Vagina (tissue), 2 donors: Measurements from ENCODE around the gene CUBN. TPM values are rescaled to one million over a fixed set of nuclear protein-coding genes. Genes with fewer than 3 reads are reported as not detected.
A peak's percentile ranks its signal among the peaks of the same experiment; 100 is the strongest.

Experiments used
- DNase-seq, 2 donors: peaks; one replicate each; pipeline ENCODE4 v3.0.0-alpha.2; 2017; ENCODE audit errors: extremely low spot score in 2 of 2
- H3K27ac ChIP-seq: fragments of 200-600 bp; sonication (generic); one replicate; pipeline ENCODE4 v1.5.1; 2019
- H3K27me3 ChIP-seq: fragments of 200-600 bp; sonication (generic); one replicate; pipeline ENCODE4 v1.5.1; 2019
- H3K36me3 ChIP-seq, 2 donors: fragments of 200-600 bp; sonication (generic); one replicate each; pipeline ENCODE4 v1.5.1; 2017 to 2019
- H3K4me1 ChIP-seq: fragments of 200-600 bp; sonication (generic); one replicate; pipeline ENCODE4 v1.5.1; 2019
- H3K4me3 ChIP-seq, 2 donors: fragments of 200-600 bp; sonication (generic); 1 replicate in 1 of 2; 2 replicates in 1 of 2; pipeline ENCODE4 v1.5.1; 2016 to 2019
- H3K9me3 ChIP-seq: fragments of 200-600 bp; sonication (generic); one replicate; pipeline ENCODE4 v1.5.1; 2019
- POLR2A ChIP-seq, 2 donors: fragments of 450-650 bp; IDR thresholded peaks; one replicate each; pipeline ENCODE4 v1.6.1; 2017; ENCODE audit warnings: antibody characterized with exemption in 2 of 2, mild to moderate bottlenecking in 2 of 2, moderate library complexity in 2 of 2
- POLR2AphosphoS5 ChIP-seq, 2 donors: sonication (generic); formaldehyde crosslinking; IDR thresholded peaks; one replicate each; pipeline ENCODE4 v1.9.0; 2017; ENCODE audit warnings: antibody characterized with exemption in 2 of 2, mild to moderate bottlenecking in 2 of 2, low read depth in 1 of 2; ENCODE audit not compliant: insufficient read depth in 1 of 2
- intact Hi-C: fragments of 100-400 bp; cut with DNase I; formaldehyde crosslinking; loops from one replicate; pipeline ENCODE4 v1.15.1; 2023
- total RNA-seq: library from RNA; depleted of rRNA; stranded (reverse); fragments of >200 nt; gene quantifications from one replicate; pipeline ENCODE4 v1.2.3, GENCODE V29; 2016
- TF ChIP-seq, protein P1 (sequence below), 3 experiments: fragments of 450-650 bp in 2 of 3; fragments of 200-600 bp in 1 of 3; sonication (generic) in 1 of 3; IDR thresholded peaks; one replicate each; pipeline ENCODE4 v1.5.1; 2017 to 2019; ENCODE audit warnings: antibody characterized with exemption in 3 of 3, mild to moderate bottlenecking in 2 of 3, moderate library complexity in 2 of 3

The CUBN gene
- total RNA-seq, 1 donor from 2014 or later, result 4.4 TPM

GRCh38 chr10:16975188-16975587 is 154.4 kb downstream of the CUBN start:
- intact Hi-C loops, result no loop called here
- DNase-seq, result no peak
- Histone ChIP-seq H3K36me3 (no peaks in the 10 kb centered on the region), H3K27me3 (no peaks in the 10 kb centered on the region), H3K9me3 (no peaks in the 10 kb centered on the region), H3K27ac (no peak overlapping the region), H3K4me1 (no peaks in the 10 kb centered on the region), H3K4me3 (no peak overlapping the region)
- TF ChIP-seq POLR2A (IDR thresholded peaks at IDR 0.05), result no peak
- TF ChIP-seq, protein P1, sequence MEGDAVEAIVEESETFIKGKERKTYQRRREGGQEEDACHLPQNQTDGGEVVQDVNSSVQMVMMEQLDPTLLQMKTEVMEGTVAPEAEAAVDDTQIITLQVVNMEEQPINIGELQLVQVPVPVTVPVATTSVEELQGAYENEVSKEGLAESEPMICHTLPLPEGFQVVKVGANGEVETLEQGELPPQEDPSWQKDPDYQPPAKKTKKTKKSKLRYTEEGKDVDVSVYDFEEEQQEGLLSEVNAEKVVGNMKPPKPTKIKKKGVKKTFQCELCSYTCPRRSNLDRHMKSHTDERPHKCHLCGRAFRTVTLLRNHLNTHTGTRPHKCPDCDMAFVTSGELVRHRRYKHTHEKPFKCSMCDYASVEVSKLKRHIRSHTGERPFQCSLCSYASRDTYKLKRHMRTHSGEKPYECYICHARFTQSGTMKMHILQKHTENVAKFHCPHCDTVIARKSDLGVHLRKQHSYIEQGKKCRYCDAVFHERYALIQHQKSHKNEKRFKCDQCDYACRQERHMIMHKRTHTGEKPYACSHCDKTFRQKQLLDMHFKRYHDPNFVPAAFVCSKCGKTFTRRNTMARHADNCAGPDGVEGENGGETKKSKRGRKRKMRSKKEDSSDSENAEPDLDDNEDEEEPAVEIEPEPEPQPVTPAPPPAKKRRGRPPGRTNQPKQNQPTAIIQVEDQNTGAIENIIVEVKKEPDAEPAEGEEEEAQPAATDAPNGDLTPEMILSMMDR (IDR thresholded peaks at IDR 0.05), result no peak
- no peak for TF ChIP-seq POLR2AphosphoS5 (IDR thresholded peaks at IDR 0.05; ENCODE audit: insufficient read depth in 1 of 2, low read depth in 1 of 2)

DNA sequence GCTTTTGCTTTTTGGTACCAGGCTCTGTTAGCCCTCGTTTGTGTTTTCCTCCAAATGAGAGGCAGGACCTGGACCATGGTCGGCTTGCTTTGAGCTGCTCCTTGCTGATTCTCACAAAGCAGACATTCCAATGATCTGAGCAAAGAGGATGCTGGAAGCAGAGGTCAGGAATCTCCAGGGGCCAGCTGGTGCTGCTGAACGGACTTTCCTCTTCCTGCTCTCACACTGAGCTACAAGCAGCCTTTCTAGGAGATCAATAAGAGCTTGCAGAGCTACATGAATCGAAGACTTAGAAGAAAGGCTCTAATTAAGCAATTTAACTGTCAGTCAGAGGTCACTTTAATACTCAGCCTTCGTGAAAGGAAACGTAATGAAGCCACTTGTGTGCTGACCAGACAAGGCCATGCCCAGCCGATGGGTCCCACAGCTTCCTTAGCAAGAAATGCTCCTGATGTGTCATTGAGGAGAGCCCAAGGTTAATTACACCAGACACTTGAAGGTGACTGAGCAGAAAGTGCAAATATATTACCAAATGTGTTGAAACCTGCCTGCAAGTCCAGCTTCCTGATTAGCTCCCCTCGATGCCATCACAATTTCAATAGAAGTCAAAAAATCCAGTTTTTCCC is 161.1 kb downstream of the CUBN start:
- intact Hi-C loops, result no loop called here
- DNase-seq, result no peak
- TF ChIP-seq, protein P1 (IDR thresholded peaks at IDR 0.05), result no peak
- no peak for TF ChIP-seq POLR2A (IDR thresholded peaks at IDR 0.05)
- TF ChIP-seq POLR2AphosphoS5 (IDR thresholded peaks at IDR 0.05; ENCODE audit: insufficient read depth in 1 of 2, low read depth in 1 of 2), result no peak
- H3K36me3 ChIP-seq, result no peaks in the 10 kb centered on the region
- H3K9me3 ChIP-seq, result no peaks in the 10 kb centered on the region
- H3K27me3 ChIP-seq, result no peaks in the 10 kb centered on the region
- H3K4me3 ChIP-seq, result no peak overlapping the region
- H3K4me1 ChIP-seq, result peaks cover 23% of the 10 kb centered on the region
- peak overlapping the region; percentile 70 for H3K27ac ChIP-seq

- Histone ChIP-seq H3K4me3 (no peak overlapping the region), H3K27me3 (no peaks in the 10 kb centered on the region), H3K4me1 (peaks cover 23% of the 10 kb centered on the region), H3K27ac (peak overlapping the region; percentile 70), H3K36me3 (no peaks in the 10 kb centered on the region), H3K9me3 (no peaks in the 10 kb centered on the region)
- no peak for DNase-seq
- intact Hi-C loops, result no loop called here
- TF ChIP-seq POLR2AphosphoS5 (IDR thresholded peaks at IDR 0.05; ENCODE audit: insufficient read depth in 1 of 2, low read depth in 1 of 2) (no peak), POLR2A (IDR thresholded peaks at IDR 0.05) (no peak)
- TF ChIP-seq, protein P1 (IDR thresholded peaks at IDR 0.05), result no peak
Measured at GRCh38 chr10:16967866-16968415, 161.7 kb downstream of the CUBN start.

- peak in 1 of 2 donors; percentile 25 for TF ChIP-seq POLR2AphosphoS5 (IDR thresholded peaks at IDR 0.05; ENCODE audit: insufficient read depth in 1 of 2, low read depth in 1 of 2)
- TF ChIP-seq, protein P1 (IDR thresholded peaks at IDR 0.05), result peak in 1 of 3 experiments; percentile 18
- TF ChIP-seq POLR2A (IDR thresholded peaks at IDR 0.05), result no peak
- no peak overlapping the region for H3K4me3 ChIP-seq
- intact Hi-C loops, result no loop called here
Measured at GRCh38 chr10:16966991-16967865, 162.4 kb downstream of the CUBN start.

More at GRCh38 chr10:16966991-16967865, 162.4 kb downstream of the CUBN start:
- no peak for DNase-seq
- no peaks in the 10 kb centered on the region for H3K9me3 ChIP-seq
- no peaks in the 10 kb centered on the region for H3K27me3 ChIP-seq
- peaks cover 23% of the 10 kb centered on the region for H3K4me1 ChIP-seq
- H3K36me3 ChIP-seq, result no peaks in the 10 kb centered on the region
- peak overlapping the region; percentile 70 for H3K27ac ChIP-seq
